Liver (tissue), 9 donors: Measurements from ENCODE around the gene C8B. TPM values are rescaled to one million over a fixed set of nuclear protein-coding genes. Genes with fewer than 3 reads are reported as not detected.
A peak's percentile ranks its signal among the peaks of the same experiment; 100 is the strongest.

Source experiments
- DNase-seq: peaks from one replicate; pipeline ENCODE4 v3.0.0-alpha.2; 2017; ENCODE audit warnings: low spot score
- H3K27ac ChIP-seq, 2 donors: one replicate each; pipeline ENCODE4 v1.7.0; 2013; ENCODE audit warnings: inconsistent platforms in 2 of 2, low read length in 2 of 2, control low read depth in 1 of 2, low read depth in 1 of 2, mild to moderate bottlenecking in 1 of 2
- H3K27me3 ChIP-seq, 4 donors: one replicate each; pipeline versions ENCODE4 v1.6.1 to v1.7.0; 2013; ENCODE audit warnings: low read length in 3 of 4, inconsistent platforms in 1 of 4, mild to moderate bottlenecking in 1 of 4, moderate library complexity in 1 of 4; ENCODE audit not compliant: control insufficient read depth in 4 of 4, insufficient read depth in 4 of 4
- H3K36me3 ChIP-seq, 4 donors: one replicate each; pipeline versions ENCODE4 v1.6.1 to v1.7.0; 2013; ENCODE audit warnings: low read length in 3 of 4, mild to moderate bottlenecking in 3 of 4, low read depth in 1 of 4, moderate library complexity in 1 of 4; ENCODE audit not compliant: control insufficient read depth in 4 of 4, insufficient read depth in 3 of 4
- H3K4me1 ChIP-seq, 4 donors: one replicate each; pipeline versions ENCODE4 v1.6.1 to v1.7.0; 2013; ENCODE audit warnings: low read length in 3 of 4, mild to moderate bottlenecking in 3 of 4, moderate library complexity in 1 of 4; ENCODE audit not compliant: control insufficient read depth in 4 of 4, insufficient read depth in 4 of 4
- H3K4me3 ChIP-seq, 3 donors: one replicate each; pipeline versions ENCODE4 v1.6.1 to v1.7.0; 2013; ENCODE audit warnings: low read length in 3 of 3, control low read depth in 1 of 3, low read depth in 1 of 3, mild to moderate bottlenecking in 1 of 3
- H3K9ac ChIP-seq, 2 donors: one replicate each; pipeline ENCODE4 v1.7.0; 2013; ENCODE audit warnings: low read length in 2 of 2, mild to moderate bottlenecking in 2 of 2, moderate library complexity in 2 of 2, control low read depth in 1 of 2, low read depth in 1 of 2
- H3K9me3 ChIP-seq, 4 donors: one replicate each; pipeline versions ENCODE4 v1.6.1 to v1.7.0; 2013; ENCODE audit warnings: low read length in 3 of 4; ENCODE audit not compliant: control insufficient read depth in 4 of 4
- ATF3 ChIP-seq: IDR thresholded peaks from 2 replicates; pipeline ENCODE4 v1.6.1; 2016; ENCODE audit warnings: antibody characterized with exemption
- CTCF ChIP-seq: fragments of 150-350 bp; IDR thresholded peaks from 2 replicates; pipeline ENCODE4 v1.5.1; 2017; ENCODE audit warnings: improper control_type of control experiment, low read depth, low read length; ENCODE audit not compliant: missing input control
- EGR1 ChIP-seq, 2 donors: IDR thresholded peaks; 2 replicates each; pipeline ENCODE4 v1.6.1; 2016 to 2018; ENCODE audit warnings: antibody characterized with exemption in 2 of 2, low read depth in 2 of 2
- FOXA1 ChIP-seq: IDR thresholded peaks from 2 replicates; pipeline ENCODE4 v1.6.1; 2016; ENCODE audit warnings: antibody characterized with exemption
- FOXA2 ChIP-seq: IDR thresholded peaks from 2 replicates; pipeline ENCODE4 v1.6.1; 2016; ENCODE audit warnings: antibody characterized with exemption
- GABPA ChIP-seq, 2 donors: IDR thresholded peaks in 1 of 2; conservative IDR thresholded peaks in 1 of 2; 2 replicates each; pipeline ENCODE4 v1.6.1; 2016; ENCODE audit warnings: antibody characterized with exemption in 2 of 2, mild to moderate bottlenecking in 1 of 2, moderate library complexity in 1 of 2
- HNF4A ChIP-seq, 2 donors: conservative IDR thresholded peaks; 2 replicates each; pipeline ENCODE4 v1.6.1; 2016; ENCODE audit warnings: antibody characterized with exemption in 2 of 2, mild to moderate bottlenecking in 2 of 2
- HNF4G ChIP-seq: IDR thresholded peaks from 2 replicates; pipeline ENCODE4 v1.6.1; 2016; ENCODE audit warnings: antibody characterized with exemption
- JUND ChIP-seq, 2 donors: IDR thresholded peaks; 2 replicates each; pipeline ENCODE4 v1.6.1; 2016; ENCODE audit warnings: antibody characterized with exemption in 2 of 2
- MAX ChIP-seq: IDR thresholded peaks from 2 replicates; pipeline ENCODE4 v1.6.1; 2016; ENCODE audit warnings: antibody characterized with exemption
- NR2F2 ChIP-seq: IDR thresholded peaks from 2 replicates; pipeline ENCODE4 v1.6.1; 2016; ENCODE audit warnings: antibody characterized with exemption
- RAD21 ChIP-seq, 2 donors: IDR thresholded peaks; 2 replicates each; pipeline ENCODE4 v1.6.1; 2016; ENCODE audit warnings: antibody characterized with exemption in 2 of 2, mild to moderate bottlenecking in 2 of 2
- REST ChIP-seq: IDR thresholded peaks from 2 replicates; pipeline ENCODE4 v1.6.1; 2016; ENCODE audit warnings: antibody characterized with exemption, mild to moderate bottlenecking
- RXRA ChIP-seq, 2 donors: IDR thresholded peaks; 2 replicates each; pipeline ENCODE4 v1.6.1; 2017 to 2018; ENCODE audit warnings: antibody characterized with exemption in 2 of 2, mild to moderate bottlenecking in 1 of 2
- SP1 ChIP-seq: IDR thresholded peaks from 2 replicates; pipeline ENCODE4 v1.6.1; 2018; ENCODE audit warnings: antibody characterized with exemption, mild to moderate bottlenecking
- TAF1 ChIP-seq: conservative IDR thresholded peaks from 2 replicates; pipeline ENCODE4 v1.6.1; 2016; ENCODE audit warnings: antibody characterized with exemption, mild to moderate bottlenecking
- YY1 ChIP-seq: IDR thresholded peaks from 2 replicates; pipeline ENCODE4 v1.6.1; 2016; ENCODE audit warnings: antibody characterized with exemption, mild to moderate bottlenecking
- ZBTB33 ChIP-seq: IDR thresholded peaks from 2 replicates; pipeline ENCODE4 v1.6.1; 2016; ENCODE audit warnings: antibody characterized with exemption
- WGBS: extraction: QIAGEN DNeasy Blood & Tissue Kit; methylation state at CpG from one replicate; pipeline ENCODE4 v1.1.7; 2013; 5-methylcytosine and 5-hydroxymethylcytosine counted together
- polyA plus RNA-seq, 2 donors: library from polyadenylated mRNA; stranded (reverse) in 1 of 2; unstranded in 1 of 2; fragments of 200-250 nt in 1 of 2; fragments of >200 nt in 1 of 2; fragmentation: Nextera tagmentation in 1 of 2; extraction: Ambion mirVana in 1 of 2; gene quantifications; one replicate each; pipeline versions ENCODE4 v1.2.1 to v1.2.3, GENCODE V29; 2013 to 2015
- total RNA-seq, 2 donors: library from RNA; depleted of rRNA; stranded (reverse); fragments of >200 nt; gene quantifications; one replicate each; pipeline ENCODE4 v1.2.3, GENCODE V29; 2014
- donor health status: healthy.
- donor health status: healthy.
- donor health status: healthy.
- donor health status: healthy.
- donor health status: healthy.

The C8B gene
- total and polyA plus RNA-seq, 4 donors = 151 to 703 (median 356) TPM

- H3K27ac ChIP-seq = peak overlapping the region; percentile 91 to 95
- H3K4me3 ChIP-seq = no peak overlapping the region
- H3K9ac ChIP-seq = peak overlapping the region in 1 of 2 donors; percentile 94
- TF ChIP-seq MAX = peak; percentile 99
- peak; percentile 99 to 100 for TF ChIP-seq HNF4A (conservative IDR thresholded peaks at IDR 0.05)
- TF ChIP-seq CTCF = peak; percentile 5
- peak; percentile 100 for TF ChIP-seq SP1
- peak; percentile 94 to 95 for TF ChIP-seq JUND (IDR thresholded peaks at IDR 0.05)
- TF ChIP-seq EGR1 (IDR thresholded peaks at IDR 0.05; ENCODE audit: low read depth in 2 of 2) = peak; percentile 72 to 97
- peak; percentile 100 for TF ChIP-seq RXRA (IDR thresholded peaks at IDR 0.05)
- TF ChIP-seq FOXA1 = peak; percentile 86
- TF ChIP-seq GABPA (IDR thresholded peaks at IDR 0.05 in 1 of 2, conservative IDR thresholded peaks at IDR 0.05 in 1 of 2) = peak in 1 of 2 donors; percentile 39
- TF ChIP-seq ZBTB33 = peak; percentile 87
- TF ChIP-seq ATF3 = peak; percentile 91
- peak; percentile 99 for TF ChIP-seq TAF1
- TF ChIP-seq HNF4G = peak; percentile 99
- TF ChIP-seq REST = peak; percentile 85
- peak; percentile 89 for TF ChIP-seq YY1
- TF ChIP-seq FOXA2 = peak; percentile 82
- peak; percentile 94 for TF ChIP-seq NR2F2
- TF ChIP-seq RAD21 (IDR thresholded peaks at IDR 0.05) = peak; percentile 69 to 70
- peaks cover 0 to 5% (median 0%) of the 10 kb centered on the region in 4 donors for H3K36me3 ChIP-seq
- no peaks in the 10 kb centered on the region for H3K9me3 ChIP-seq
- WGBS = 22% methylated on average over 4 of the region's 4 CpGs
- H3K27me3 ChIP-seq = no peaks in the 10 kb centered on the region
- DNase-seq = peak; percentile 67
- H3K4me1 ChIP-seq = peaks cover 19 to 63% (median 25%) of the 10 kb centered on the region in 4 donors
These were observed 55.3 kb downstream of the C8B start for GRCh38 chr1:56910441-56910985.
